Glutamatergic neuron (in vitro differentiated cells): ENCODE data around the gene SNAI3. TPM values are rescaled to one million over a fixed set of nuclear protein-coding genes. Genes with fewer than 3 reads are reported as not detected.
A peak's percentile ranks its signal among the peaks of the same experiment; 100 is the strongest.

ENCODE experiments used
- DNase-seq: peaks from one replicate; pipeline ENCODE4 v3.0.0; 2022
- H3K27ac Mint-ChIP-seq: one replicate; pipeline ENCODE4 v1.8.0; 2020; ENCODE audit warnings: mild to moderate bottlenecking, mixed read lengths, inconsistent platforms; ENCODE audit not compliant: unreplicated experiment
- H3K27me3 Mint-ChIP-seq: one replicate; pipeline ENCODE4 v1.8.0; 2020; ENCODE audit warnings: mild to moderate bottlenecking, moderate library complexity, mixed read lengths, inconsistent platforms; ENCODE audit not compliant: unreplicated experiment
- H3K36me3 Mint-ChIP-seq: one replicate; pipeline ENCODE4 v1.8.0; 2020; ENCODE audit warnings: mild to moderate bottlenecking, mixed read lengths, inconsistent platforms; ENCODE audit not compliant: unreplicated experiment
- H3K4me1 Mint-ChIP-seq: one replicate; pipeline ENCODE4 v1.8.0; 2020; ENCODE audit warnings: mild to moderate bottlenecking, low read depth, mixed read lengths, inconsistent platforms; ENCODE audit not compliant: unreplicated experiment
- H3K4me3 Mint-ChIP-seq: one replicate; pipeline ENCODE4 v1.8.0; 2020; ENCODE audit warnings: mild to moderate bottlenecking, mixed read lengths, inconsistent platforms; ENCODE audit not compliant: unreplicated experiment
- H3K9me3 Mint-ChIP-seq: one replicate; pipeline ENCODE4 v1.8.0; 2020; ENCODE audit warnings: mild to moderate bottlenecking, moderate library complexity, mixed read lengths, inconsistent platforms; ENCODE audit not compliant: unreplicated experiment
- total RNA-seq: library from RNA; stranded (reverse); fragmentation: NEBNext Ultra II Directional; extraction: Animal tissue kit (Norgen Biotek cat#: 25700); gene quantifications from one replicate; pipeline ENCODE4 v1.2.1, GENCODE V29; 2021; ENCODE audit not compliant: unreplicated experiment
- TF ChIP-seq, protein P1 (sequence below): fragments of 200-600 bp; sonication (generic); IDR thresholded peaks from one replicate; pipeline ENCODE4 v1.5.0; 2021; ENCODE audit not compliant: partially characterized antibody, unreplicated experiment

SNAI3 gene
- total RNA-seq, 1 donor from 2014 or later, result not detected

DNA sequence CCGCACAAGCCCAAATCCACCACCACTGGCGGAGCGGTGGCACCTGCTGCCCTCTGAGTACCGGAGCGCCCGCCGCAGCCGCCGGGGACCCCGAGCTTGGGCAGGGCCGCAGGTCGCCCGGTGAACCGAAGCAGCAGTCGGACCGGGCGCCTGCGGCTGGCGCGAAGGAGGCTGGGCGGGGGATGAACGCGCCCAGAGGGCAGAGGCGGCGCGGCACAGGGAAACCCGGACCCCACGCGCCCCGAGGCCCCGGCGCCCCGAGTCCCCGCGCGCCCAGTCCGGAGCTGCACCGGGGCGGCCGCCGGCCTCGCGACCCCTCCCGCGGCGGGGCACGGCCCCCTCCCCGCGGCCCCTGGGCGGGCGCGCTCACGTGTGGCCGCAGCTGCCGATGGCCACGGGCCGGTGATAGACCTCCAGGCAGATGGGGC is 19.5 kb upstream of the SNAI3 start:
- Mint-ChIP-seq H3K4me3 (peak overlapping the region; percentile 88), H3K4me1 (peaks cover 8% of the 10 kb centered on the region), H3K27ac (no peak overlapping the region), H3K9me3 (peaks cover 4% of the 10 kb centered on the region), H3K36me3 (no peaks in the 10 kb centered on the region), H3K27me3 (peaks cover 3% of the 10 kb centered on the region)
- TF ChIP-seq, protein P1, sequence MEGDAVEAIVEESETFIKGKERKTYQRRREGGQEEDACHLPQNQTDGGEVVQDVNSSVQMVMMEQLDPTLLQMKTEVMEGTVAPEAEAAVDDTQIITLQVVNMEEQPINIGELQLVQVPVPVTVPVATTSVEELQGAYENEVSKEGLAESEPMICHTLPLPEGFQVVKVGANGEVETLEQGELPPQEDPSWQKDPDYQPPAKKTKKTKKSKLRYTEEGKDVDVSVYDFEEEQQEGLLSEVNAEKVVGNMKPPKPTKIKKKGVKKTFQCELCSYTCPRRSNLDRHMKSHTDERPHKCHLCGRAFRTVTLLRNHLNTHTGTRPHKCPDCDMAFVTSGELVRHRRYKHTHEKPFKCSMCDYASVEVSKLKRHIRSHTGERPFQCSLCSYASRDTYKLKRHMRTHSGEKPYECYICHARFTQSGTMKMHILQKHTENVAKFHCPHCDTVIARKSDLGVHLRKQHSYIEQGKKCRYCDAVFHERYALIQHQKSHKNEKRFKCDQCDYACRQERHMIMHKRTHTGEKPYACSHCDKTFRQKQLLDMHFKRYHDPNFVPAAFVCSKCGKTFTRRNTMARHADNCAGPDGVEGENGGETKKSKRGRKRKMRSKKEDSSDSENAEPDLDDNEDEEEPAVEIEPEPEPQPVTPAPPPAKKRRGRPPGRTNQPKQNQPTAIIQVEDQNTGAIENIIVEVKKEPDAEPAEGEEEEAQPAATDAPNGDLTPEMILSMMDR, result no peak
- DNase-seq, result no peak

DNA sequence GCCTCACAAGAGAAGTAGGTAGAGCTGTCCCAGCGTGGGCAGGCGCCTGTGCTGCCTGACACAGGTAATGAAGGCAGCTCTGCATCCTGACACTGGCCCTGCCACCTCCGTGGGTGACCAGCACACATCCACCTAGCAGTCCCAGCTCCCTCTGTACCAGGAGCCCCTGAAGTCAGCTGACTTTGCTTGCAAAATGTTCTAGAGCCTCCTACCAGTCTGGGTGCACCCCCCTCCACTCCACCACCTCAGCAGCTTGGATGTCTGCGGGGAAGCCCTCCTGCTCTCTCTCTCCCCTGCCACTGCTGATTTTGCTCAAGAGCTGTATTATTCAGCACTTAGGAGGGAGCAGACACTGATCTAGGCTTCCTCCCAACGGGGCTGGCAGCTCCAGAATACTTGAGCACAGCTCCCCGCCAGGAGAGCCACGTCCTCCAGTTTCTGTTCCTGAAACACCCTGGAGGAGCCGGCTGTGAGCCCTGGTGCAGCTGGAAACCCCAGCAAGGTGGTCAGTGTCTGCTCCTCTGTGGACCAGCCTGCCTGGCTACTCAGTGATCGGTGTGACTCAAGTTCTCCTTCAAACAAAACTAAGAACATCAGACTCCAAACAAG is 18.9 kb upstream of the SNAI3 start:
- Mint-ChIP-seq H3K36me3 (no peaks in the 10 kb centered on the region), H3K27ac (no peak overlapping the region), H3K27me3 (peaks cover 3% of the 10 kb centered on the region), H3K9me3 (peaks cover 4% of the 10 kb centered on the region), H3K4me1 (peaks cover 8% of the 10 kb centered on the region), H3K4me3 (peak overlapping the region; percentile 88)
- DNase-seq, result no peak
- TF ChIP-seq, protein P1, result no peak

DNA sequence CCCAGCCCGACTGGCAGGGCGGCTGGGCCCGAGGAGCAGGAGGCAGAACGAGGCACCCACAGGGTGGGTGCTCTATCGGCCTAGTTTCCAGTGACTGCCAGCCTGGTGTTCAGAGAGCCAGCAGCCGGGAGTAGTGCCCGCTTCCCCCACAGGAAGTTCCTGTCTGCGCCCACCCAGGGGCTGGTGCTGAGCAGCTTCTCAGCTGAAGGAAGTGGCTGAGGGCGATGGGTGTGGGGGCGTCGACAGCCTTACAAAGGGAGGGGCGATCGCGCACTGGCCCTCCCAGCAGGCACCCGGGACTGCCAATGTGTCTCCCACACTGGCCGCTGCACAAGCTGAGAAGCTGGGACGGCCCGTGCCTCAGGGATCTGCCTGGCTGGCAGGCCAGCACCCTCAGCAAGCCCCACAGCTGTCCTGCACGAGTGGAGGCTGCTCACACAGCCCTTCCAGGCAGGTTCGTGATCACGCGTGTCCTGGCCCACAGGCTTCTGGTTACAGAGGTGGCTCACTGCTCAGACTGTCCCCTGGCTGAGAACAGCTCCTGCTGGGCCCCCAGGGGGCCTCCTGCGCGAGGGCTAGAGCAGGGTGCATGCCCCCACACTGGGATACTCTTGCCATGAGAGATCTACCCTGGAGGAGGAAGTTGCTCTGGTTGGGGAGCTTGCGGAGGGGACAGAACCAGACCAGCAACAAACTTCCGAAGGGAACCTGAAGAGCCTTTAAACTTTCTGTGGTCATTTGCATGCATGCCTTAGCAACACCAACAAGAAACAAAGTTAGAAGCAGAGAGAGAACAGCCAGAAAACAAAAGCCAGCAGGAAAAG is 17.4 kb upstream of the SNAI3 start:
- H3K36me3 Mint-ChIP-seq, result no peaks in the 10 kb centered on the region
- TF ChIP-seq, protein P1, result no peak
- peak overlapping the region; percentile 69 for H3K4me3 Mint-ChIP-seq
- H3K9me3 Mint-ChIP-seq, result peaks cover 4% of the 10 kb centered on the region
- no peak overlapping the region for H3K27ac Mint-ChIP-seq
- no peak for DNase-seq
- peaks cover 8% of the 10 kb centered on the region for H3K4me1 Mint-ChIP-seq
- peaks cover 3% of the 10 kb centered on the region for H3K27me3 Mint-ChIP-seq

DNA sequence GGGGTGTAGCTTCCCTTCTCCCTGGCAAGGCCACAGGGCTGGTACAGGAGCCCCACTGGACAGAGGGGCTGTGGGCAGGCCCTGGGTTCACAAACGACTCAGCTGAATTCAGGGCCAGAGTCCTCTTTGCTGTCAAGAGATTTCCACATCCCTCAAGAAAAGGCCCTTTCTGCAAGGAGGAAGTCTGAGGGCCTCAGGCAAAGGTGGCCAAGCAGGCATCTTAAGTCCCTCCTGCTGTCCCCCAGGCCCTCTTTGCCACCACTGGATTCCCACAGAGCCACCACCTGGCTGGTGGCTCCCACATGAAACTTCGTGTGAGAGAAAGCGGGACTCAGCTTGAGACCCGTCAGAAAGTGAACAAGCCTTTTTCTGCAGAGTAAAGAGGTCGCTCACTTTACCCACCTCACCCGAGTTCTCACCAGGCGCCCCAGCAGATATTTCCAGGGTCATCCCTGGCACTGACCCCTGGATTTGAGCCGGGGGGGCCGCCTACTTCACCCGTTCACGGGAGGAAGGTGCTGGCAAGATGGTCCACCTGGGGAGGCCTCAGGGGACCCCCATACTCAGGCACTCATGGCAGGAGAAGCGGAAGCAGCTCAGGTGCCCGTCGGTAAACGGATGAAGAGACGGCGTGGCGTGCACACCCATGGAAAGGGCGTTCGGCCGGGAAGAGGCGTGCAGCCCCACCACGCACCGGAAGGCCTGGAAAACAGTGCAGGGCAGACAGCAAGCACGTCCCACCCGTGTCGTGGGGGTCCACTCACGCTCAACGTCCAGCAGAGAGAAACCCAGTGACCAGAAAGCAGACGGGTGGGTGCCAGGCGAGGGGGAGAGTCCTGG is 16.3 kb upstream of the SNAI3 start:
- TF ChIP-seq, protein P1, result no peak
- Mint-ChIP-seq H3K9me3 (peaks cover 4% of the 10 kb centered on the region), H3K36me3 (no peaks in the 10 kb centered on the region), H3K4me3 (no peak overlapping the region), H3K4me1 (peaks cover 8% of the 10 kb centered on the region), H3K27me3 (peaks cover 3% of the 10 kb centered on the region), H3K27ac (no peak overlapping the region)
- no peak for DNase-seq
